ENCODE measurements around the gene POLE.

DNA sequence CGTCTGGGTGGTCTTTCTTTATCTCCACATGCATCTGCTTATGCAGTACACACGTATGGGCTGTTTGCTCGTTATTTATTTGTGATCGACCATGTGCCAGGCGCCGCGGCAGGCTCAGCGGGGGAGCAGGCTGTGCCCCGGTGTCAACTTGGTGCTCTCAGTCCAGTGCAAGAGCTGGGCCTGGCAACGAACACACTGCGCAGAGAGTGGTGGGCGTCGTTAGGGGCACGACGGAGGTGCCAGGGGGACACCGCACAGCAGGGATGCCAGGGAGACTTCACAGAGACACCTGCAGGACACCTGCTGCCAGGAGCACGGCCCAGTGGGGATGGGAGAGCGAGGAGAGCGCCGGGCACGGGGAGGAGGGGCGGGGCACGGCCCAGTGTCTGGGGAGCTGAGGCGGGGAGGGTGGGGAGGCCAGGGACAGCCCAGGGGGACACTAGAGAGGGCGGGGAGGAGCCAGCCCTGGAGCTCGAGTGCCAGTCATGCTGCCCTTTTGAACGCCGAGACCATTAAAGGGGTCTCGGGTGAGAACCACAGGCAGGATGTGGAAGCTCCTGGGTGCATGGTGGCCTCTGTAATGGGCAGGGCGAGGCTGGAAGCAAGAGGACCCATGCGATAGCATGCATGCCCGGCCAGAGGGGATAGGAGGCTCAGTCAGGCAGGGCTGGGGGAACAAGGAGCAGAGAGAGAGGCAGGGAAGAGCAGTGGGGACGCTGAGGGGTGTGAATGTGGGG is 76.1 kb downstream of the POLE start:
- TF ChIP-seq, protein P1, sequence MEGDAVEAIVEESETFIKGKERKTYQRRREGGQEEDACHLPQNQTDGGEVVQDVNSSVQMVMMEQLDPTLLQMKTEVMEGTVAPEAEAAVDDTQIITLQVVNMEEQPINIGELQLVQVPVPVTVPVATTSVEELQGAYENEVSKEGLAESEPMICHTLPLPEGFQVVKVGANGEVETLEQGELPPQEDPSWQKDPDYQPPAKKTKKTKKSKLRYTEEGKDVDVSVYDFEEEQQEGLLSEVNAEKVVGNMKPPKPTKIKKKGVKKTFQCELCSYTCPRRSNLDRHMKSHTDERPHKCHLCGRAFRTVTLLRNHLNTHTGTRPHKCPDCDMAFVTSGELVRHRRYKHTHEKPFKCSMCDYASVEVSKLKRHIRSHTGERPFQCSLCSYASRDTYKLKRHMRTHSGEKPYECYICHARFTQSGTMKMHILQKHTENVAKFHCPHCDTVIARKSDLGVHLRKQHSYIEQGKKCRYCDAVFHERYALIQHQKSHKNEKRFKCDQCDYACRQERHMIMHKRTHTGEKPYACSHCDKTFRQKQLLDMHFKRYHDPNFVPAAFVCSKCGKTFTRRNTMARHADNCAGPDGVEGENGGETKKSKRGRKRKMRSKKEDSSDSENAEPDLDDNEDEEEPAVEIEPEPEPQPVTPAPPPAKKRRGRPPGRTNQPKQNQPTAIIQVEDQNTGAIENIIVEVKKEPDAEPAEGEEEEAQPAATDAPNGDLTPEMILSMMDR (IDR thresholded peaks at IDR 0.05 in 2 of 3, conservative IDR thresholded peaks at IDR 0.05 in 1 of 3; ENCODE audit: control insufficient read depth in 2 of 3, extremely low read depth in 1 of 3, insufficient read depth in 1 of 3, low read depth in 3 of 3, low read length in 3 of 3) = no peak
- TF ChIP-seq SPI1 (IDR thresholded peaks at IDR 0.05; ENCODE audit: borderline replicate concordance, insufficient read depth, low read depth, low read length) (no peak), HDAC2 (IDR thresholded peaks at IDR 0.05) (no peak), CREM (IDR thresholded peaks at IDR 0.05; ENCODE audit: low read depth) (no peak), SMC3 (IDR thresholded peaks at IDR 0.05; ENCODE audit: borderline replicate concordance, low read length) (no peak), POLR2AphosphoS5 (IDR thresholded peaks at IDR 0.05; ENCODE audit: low read length) (no peak), CBFB (IDR thresholded peaks at IDR 0.05; ENCODE audit: low read depth) (no peak), BHLHE40 (IDR thresholded peaks at IDR 0.05; ENCODE audit: borderline replicate concordance in 1 of 2, low read depth in 2 of 2, low read length in 1 of 2) (no peak), ZNF274 (IDR thresholded peaks at IDR 0.05; ENCODE audit: insufficient read depth, insufficient read length) (no peak)
- TF ChIP-seq, protein P2, sequence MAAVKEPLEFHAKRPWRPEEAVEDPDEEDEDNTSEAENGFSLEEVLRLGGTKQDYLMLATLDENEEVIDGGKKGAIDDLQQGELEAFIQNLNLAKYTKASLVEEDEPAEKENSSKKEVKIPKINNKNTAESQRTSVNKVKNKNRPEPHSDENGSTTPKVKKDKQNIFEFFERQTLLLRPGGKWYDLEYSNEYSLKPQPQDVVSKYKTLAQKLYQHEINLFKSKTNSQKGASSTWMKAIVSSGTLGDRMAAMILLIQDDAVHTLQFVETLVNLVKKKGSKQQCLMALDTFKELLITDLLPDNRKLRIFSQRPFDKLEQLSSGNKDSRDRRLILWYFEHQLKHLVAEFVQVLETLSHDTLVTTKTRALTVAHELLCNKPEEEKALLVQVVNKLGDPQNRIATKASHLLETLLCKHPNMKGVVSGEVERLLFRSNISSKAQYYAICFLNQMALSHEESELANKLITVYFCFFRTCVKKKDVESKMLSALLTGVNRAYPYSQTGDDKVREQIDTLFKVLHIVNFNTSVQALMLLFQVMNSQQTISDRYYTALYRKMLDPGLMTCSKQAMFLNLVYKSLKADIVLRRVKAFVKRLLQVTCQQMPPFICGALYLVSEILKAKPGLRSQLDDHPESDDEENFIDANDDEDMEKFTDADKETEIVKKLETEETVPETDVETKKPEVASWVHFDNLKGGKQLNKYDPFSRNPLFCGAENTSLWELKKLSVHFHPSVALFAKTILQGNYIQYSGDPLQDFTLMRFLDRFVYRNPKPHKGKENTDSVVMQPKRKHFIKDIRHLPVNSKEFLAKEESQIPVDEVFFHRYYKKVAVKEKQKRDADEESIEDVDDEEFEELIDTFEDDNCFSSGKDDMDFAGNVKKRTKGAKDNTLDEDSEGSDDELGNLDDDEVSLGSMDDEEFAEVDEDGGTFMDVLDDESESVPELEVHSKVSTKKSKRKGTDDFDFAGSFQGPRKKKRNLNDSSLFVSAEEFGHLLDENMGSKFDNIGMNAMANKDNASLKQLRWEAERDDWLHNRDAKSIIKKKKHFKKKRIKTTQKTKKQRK (IDR thresholded peaks at IDR 0.05; ENCODE audit: low read depth, low read length) = no peak
- TF ChIP-seq, protein P3, sequence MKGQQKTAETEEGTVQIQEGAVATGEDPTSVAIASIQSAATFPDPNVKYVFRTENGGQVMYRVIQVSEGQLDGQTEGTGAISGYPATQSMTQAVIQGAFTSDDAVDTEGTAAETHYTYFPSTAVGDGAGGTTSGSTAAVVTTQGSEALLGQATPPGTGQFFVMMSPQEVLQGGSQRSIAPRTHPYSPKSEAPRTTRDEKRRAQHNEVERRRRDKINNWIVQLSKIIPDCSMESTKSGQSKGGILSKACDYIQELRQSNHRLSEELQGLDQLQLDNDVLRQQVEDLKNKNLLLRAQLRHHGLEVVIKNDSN (IDR thresholded peaks at IDR 0.05; ENCODE audit: borderline replicate concordance, extremely low read length, insufficient read depth, low read depth, low read length) = no peak
- TF ChIP-seq, protein P4, sequence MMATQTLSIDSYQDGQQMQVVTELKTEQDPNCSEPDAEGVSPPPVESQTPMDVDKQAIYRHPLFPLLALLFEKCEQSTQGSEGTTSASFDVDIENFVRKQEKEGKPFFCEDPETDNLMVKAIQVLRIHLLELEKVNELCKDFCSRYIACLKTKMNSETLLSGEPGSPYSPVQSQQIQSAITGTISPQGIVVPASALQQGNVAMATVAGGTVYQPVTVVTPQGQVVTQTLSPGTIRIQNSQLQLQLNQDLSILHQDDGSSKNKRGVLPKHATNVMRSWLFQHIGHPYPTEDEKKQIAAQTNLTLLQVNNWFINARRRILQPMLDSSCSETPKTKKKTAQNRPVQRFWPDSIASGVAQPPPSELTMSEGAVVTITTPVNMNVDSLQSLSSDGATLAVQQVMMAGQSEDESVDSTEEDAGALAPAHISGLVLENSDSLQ (IDR thresholded peaks at IDR 0.05) = no peak
- TF ChIP-seq, protein P5, sequence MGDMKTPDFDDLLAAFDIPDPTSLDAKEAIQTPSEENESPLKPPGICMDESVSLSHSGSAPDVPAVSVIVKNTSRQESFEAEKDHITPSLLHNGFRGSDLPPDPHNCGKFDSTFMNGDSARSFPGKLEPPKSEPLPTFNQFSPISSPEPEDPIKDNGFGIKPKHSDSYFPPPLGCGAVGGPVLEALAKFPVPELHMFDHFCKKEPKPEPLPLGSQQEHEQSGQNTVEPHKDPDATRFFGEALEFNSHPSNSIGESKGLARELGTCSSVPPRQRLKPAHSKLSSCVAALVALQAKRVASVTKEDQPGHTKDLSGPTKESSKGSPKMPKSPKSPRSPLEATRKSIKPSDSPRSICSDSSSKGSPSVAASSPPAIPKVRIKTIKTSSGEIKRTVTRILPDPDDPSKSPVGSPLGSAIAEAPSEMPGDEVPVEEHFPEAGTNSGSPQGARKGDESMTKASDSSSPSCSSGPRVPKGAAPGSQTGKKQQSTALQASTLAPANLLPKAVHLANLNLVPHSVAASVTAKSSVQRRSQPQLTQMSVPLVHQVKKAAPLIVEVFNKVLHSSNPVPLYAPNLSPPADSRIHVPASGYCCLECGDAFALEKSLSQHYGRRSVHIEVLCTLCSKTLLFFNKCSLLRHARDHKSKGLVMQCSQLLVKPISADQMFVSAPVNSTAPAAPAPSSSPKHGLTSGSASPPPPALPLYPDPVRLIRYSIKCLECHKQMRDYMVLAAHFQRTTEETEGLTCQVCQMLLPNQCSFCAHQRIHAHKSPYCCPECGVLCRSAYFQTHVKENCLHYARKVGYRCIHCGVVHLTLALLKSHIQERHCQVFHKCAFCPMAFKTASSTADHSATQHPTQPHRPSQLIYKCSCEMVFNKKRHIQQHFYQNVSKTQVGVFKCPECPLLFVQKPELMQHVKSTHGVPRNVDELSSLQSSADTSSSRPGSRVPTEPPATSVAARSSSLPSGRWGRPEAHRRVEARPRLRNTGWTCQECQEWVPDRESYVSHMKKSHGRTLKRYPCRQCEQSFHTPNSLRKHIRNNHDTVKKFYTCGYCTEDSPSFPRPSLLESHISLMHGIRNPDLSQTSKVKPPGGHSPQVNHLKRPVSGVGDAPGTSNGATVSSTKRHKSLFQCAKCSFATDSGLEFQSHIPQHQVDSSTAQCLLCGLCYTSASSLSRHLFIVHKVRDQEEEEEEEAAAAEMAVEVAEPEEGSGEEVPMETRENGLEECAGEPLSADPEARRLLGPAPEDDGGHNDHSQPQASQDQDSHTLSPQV (IDR thresholded peaks at IDR 0.05) = no peak

Data from GM12878 (cell line).